Measurements from ENCODE around the gene STK10.

The STK10 gene

DNA sequence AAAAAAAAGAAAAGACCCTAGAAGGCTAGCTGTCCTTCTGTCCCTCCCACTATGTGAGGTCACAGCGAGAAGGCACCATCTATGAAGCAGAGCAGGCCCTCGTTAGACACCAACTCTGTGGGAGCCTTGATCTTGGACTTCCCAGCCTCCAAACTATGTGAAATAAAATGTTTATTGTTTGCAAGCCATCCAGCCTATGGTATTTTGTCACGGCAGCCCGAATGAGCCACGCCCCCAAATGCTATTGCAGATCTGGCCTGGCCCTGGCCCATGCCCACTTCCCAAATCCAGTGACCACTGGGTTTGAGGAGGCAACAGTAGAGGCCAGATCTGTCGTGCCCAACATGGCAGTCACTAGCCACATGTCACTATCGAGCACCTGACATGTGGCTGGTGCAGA lies 10.8 kb downstream of the STK10 start:
- Histone ChIP-seq H3K4me3 (ENCODE audit: low read length in 2 of 2) (no peak overlapping the region), H3K27me3 (ENCODE audit: control insufficient read depth in 1 of 2, insufficient read depth in 2 of 2, low read length in 2 of 2) (no peaks in the 10 kb centered on the region), H3K9me3 (ENCODE audit: control insufficient read depth in 2 of 2, low read length in 2 of 2) (no peaks in the 10 kb centered on the region), H3K9ac (ENCODE audit: low read length in 2 of 2) (no peak overlapping the region), H3K4me1 (ENCODE audit: control insufficient read depth, insufficient read depth, low read length) (peaks cover 3% of the 10 kb centered on the region), H3K36me3 (ENCODE audit: control insufficient read depth in 2 of 2, insufficient read depth in 2 of 2, low read length in 2 of 2) (no peaks in the 10 kb centered on the region), H3K27ac (ENCODE audit: low read length) (no peak overlapping the region)

- H3K4me3 ChIP-seq (ENCODE audit: low read length in 2 of 2), result no peak overlapping the region
- H3K9ac ChIP-seq (ENCODE audit: low read length in 2 of 2), result no peak overlapping the region
- H3K27me3 ChIP-seq (ENCODE audit: control insufficient read depth in 1 of 2, insufficient read depth in 2 of 2, low read length in 2 of 2), result no peaks in the 10 kb centered on the region
- no peaks in the 10 kb centered on the region for H3K9me3 ChIP-seq (ENCODE audit: control insufficient read depth in 2 of 2, low read length in 2 of 2)
- no peak overlapping the region for H3K27ac ChIP-seq (ENCODE audit: low read length)
- peaks cover 3% of the 10 kb centered on the region for H3K4me1 ChIP-seq (ENCODE audit: control insufficient read depth, insufficient read depth, low read length)
- no peaks in the 10 kb centered on the region for H3K36me3 ChIP-seq (ENCODE audit: control insufficient read depth in 2 of 2, insufficient read depth in 2 of 2, low read length in 2 of 2)
These were observed 12.7 kb downstream of the STK10 start for GRCh38 chr5:172175263-172175719.

GRCh38 chr5:172173564-172174153 lies 14.4 kb downstream of the STK10 start:
- Histone ChIP-seq H3K36me3 (ENCODE audit: control insufficient read depth in 2 of 2, insufficient read depth in 2 of 2, low read length in 2 of 2) (no peaks in the 10 kb centered on the region), H3K9ac (ENCODE audit: low read length in 2 of 2) (no peak overlapping the region), H3K27ac (ENCODE audit: low read length) (no peak overlapping the region), H3K9me3 (ENCODE audit: control insufficient read depth in 2 of 2, low read length in 2 of 2) (no peaks in the 10 kb centered on the region), H3K4me1 (ENCODE audit: control insufficient read depth, insufficient read depth, low read length) (peaks cover 5% of the 10 kb centered on the region), H3K4me3 (ENCODE audit: low read length in 2 of 2) (no peak overlapping the region), H3K27me3 (ENCODE audit: control insufficient read depth in 1 of 2, insufficient read depth in 2 of 2, low read length in 2 of 2) (no peaks in the 10 kb centered on the region)

GRCh38 chr5:172172912-172173563 lies 15.0 kb downstream of the STK10 start:
- no peak overlapping the region for H3K27ac ChIP-seq (ENCODE audit: low read length)

DNA sequence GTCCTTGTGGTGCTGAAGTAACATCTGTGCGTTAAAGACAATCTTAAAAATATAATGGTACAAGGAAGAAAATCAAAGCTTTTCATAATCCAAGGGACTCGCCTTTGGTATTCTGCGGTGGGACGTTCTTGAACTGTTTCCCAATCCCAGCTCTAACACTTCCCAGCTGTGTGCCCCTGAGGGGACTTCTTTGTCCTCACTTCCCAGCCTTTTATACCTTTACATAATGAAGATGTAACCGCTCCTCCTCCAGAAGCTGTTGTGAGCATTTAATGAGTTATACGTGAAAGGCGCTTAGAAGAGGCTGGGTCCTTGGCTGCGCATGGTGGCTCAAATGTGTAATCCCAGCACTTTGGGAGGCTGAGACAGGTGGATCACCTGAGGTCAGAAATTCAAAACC lies 16.9 kb downstream of the STK10 start:
- H3K9ac ChIP-seq (ENCODE audit: low read length in 2 of 2), result no peak overlapping the region
- no peaks in the 10 kb centered on the region for H3K9me3 ChIP-seq (ENCODE audit: control insufficient read depth in 2 of 2, low read length in 2 of 2)
- peaks cover 16% of the 10 kb centered on the region for H3K4me1 ChIP-seq (ENCODE audit: control insufficient read depth, insufficient read depth, low read length)
- H3K27me3 ChIP-seq (ENCODE audit: control insufficient read depth in 1 of 2, insufficient read depth in 2 of 2, low read length in 2 of 2), result no peaks in the 10 kb centered on the region
- H3K36me3 ChIP-seq (ENCODE audit: control insufficient read depth in 2 of 2, insufficient read depth in 2 of 2, low read length in 2 of 2), result no peaks in the 10 kb centered on the region
- no peak overlapping the region for H3K4me3 ChIP-seq (ENCODE audit: low read length in 2 of 2)
- no peak overlapping the region for H3K27ac ChIP-seq (ENCODE audit: low read length)

More at GRCh38 chr5:172172912-172173563, 15.0 kb downstream of the STK10 start:
- peaks cover 12% of the 10 kb centered on the region for H3K4me1 ChIP-seq (ENCODE audit: control insufficient read depth, insufficient read depth, low read length)
- no peaks in the 10 kb centered on the region for H3K27me3 ChIP-seq (ENCODE audit: control insufficient read depth in 1 of 2, insufficient read depth in 2 of 2, low read length in 2 of 2)
- H3K9me3 ChIP-seq (ENCODE audit: control insufficient read depth in 2 of 2, low read length in 2 of 2), result no peaks in the 10 kb centered on the region
- H3K9ac ChIP-seq (ENCODE audit: low read length in 2 of 2), result no peak overlapping the region
- no peaks in the 10 kb centered on the region for H3K36me3 ChIP-seq (ENCODE audit: control insufficient read depth in 2 of 2, insufficient read depth in 2 of 2, low read length in 2 of 2)
- no peak overlapping the region for H3K4me3 ChIP-seq (ENCODE audit: low read length in 2 of 2)

- no peaks in the 10 kb centered on the region for H3K9me3 ChIP-seq (ENCODE audit: control insufficient read depth in 2 of 2, low read length in 2 of 2)
- no peak overlapping the region for H3K4me3 ChIP-seq (ENCODE audit: low read length in 2 of 2)
- no peaks in the 10 kb centered on the region for H3K36me3 ChIP-seq (ENCODE audit: control insufficient read depth in 2 of 2, insufficient read depth in 2 of 2, low read length in 2 of 2)
- H3K4me1 ChIP-seq (ENCODE audit: control insufficient read depth, insufficient read depth, low read length), result peaks cover 13% of the 10 kb centered on the region
- H3K9ac ChIP-seq (ENCODE audit: low read length in 2 of 2), result no peak overlapping the region
- H3K27me3 ChIP-seq (ENCODE audit: control insufficient read depth in 1 of 2, insufficient read depth in 2 of 2, low read length in 2 of 2), result no peaks in the 10 kb centered on the region
- no peak overlapping the region for H3K27ac ChIP-seq (ENCODE audit: low read length)
These were observed 17.7 kb downstream of the STK10 start for GRCh38 chr5:172170251-172170701.

GRCh38 chr5:172169216-172169615 lies 18.8 kb downstream of the STK10 start:
- H3K36me3 ChIP-seq (ENCODE audit: control insufficient read depth in 2 of 2, insufficient read depth in 2 of 2, low read length in 2 of 2), result no peaks in the 10 kb centered on the region
- H3K9me3 ChIP-seq (ENCODE audit: control insufficient read depth in 2 of 2, low read length in 2 of 2), result no peaks in the 10 kb centered on the region
- H3K27ac ChIP-seq (ENCODE audit: low read length), result no peak overlapping the region
- H3K4me3 ChIP-seq (ENCODE audit: low read length in 2 of 2), result no peak overlapping the region
- no peak overlapping the region for H3K9ac ChIP-seq (ENCODE audit: low read length in 2 of 2)
- H3K27me3 ChIP-seq (ENCODE audit: control insufficient read depth in 1 of 2, insufficient read depth in 2 of 2, low read length in 2 of 2), result no peaks in the 10 kb centered on the region
- peaks cover 13% of the 10 kb centered on the region for H3K4me1 ChIP-seq (ENCODE audit: control insufficient read depth, insufficient read depth, low read length)

DNA sequence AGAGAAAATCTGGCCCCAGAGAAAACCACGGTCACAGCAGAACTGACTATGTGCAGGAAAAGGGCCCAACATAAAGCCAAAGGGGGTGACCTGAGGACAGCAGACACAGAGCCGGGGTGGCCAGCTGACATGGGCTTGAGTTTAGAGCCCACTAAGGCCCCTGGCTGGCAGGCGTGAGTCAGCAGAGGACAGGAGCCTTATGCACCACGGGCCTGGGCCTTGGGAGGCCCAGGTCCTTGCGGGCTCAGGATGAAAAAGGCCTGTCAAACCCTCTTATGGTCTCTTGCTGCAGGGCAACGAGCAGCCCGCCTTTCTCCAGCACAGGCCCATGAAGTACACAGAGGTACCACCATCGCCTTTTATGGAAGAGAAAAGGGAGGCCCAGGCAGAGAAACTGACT lies 19.7 kb downstream of the STK10 start:
- Histone ChIP-seq H3K4me1 (ENCODE audit: control insufficient read depth, insufficient read depth, low read length) (peaks cover 13% of the 10 kb centered on the region), H3K27me3 (ENCODE audit: control insufficient read depth in 1 of 2, insufficient read depth in 2 of 2, low read length in 2 of 2) (no peaks in the 10 kb centered on the region), H3K4me3 (ENCODE audit: low read length in 2 of 2) (no peak overlapping the region), H3K9ac (ENCODE audit: low read length in 2 of 2) (no peak overlapping the region), H3K36me3 (ENCODE audit: control insufficient read depth in 2 of 2, insufficient read depth in 2 of 2, low read length in 2 of 2) (no peaks in the 10 kb centered on the region), H3K27ac (ENCODE audit: low read length) (no peak overlapping the region), H3K9me3 (ENCODE audit: control insufficient read depth in 2 of 2, low read length in 2 of 2) (no peaks in the 10 kb centered on the region)

DNA sequence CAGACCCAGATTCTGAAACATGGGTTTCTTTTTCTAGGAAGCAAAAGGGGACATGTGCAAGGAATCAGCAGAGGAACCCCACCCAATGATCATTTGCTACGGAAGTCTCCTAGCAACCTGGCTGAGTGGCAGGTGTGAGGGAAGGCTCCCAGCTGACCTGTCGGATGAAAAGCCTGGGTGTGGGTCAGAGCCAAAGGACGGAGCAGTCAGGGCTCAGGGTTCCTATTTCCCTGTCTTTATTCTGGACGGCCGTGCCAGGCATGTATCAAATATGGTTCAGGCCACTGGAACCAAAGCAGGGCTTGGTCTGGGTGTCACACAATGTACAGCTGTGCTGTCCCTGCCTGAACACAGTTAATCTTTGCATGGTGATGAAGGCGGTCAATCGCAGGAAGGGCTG lies 20.1 kb downstream of the STK10 start:
- peaks cover 13% of the 10 kb centered on the region for H3K4me1 ChIP-seq (ENCODE audit: control insufficient read depth, insufficient read depth, low read length)
- no peak overlapping the region for H3K4me3 ChIP-seq (ENCODE audit: low read length in 2 of 2)
- no peaks in the 10 kb centered on the region for H3K9me3 ChIP-seq (ENCODE audit: control insufficient read depth in 2 of 2, low read length in 2 of 2)
- H3K36me3 ChIP-seq (ENCODE audit: control insufficient read depth in 2 of 2, insufficient read depth in 2 of 2, low read length in 2 of 2), result no peaks in the 10 kb centered on the region
- H3K9ac ChIP-seq (ENCODE audit: low read length in 2 of 2), result no peak overlapping the region
- no peaks in the 10 kb centered on the region for H3K27me3 ChIP-seq (ENCODE audit: control insufficient read depth in 1 of 2, insufficient read depth in 2 of 2, low read length in 2 of 2)
- no peak overlapping the region for H3K27ac ChIP-seq (ENCODE audit: low read length)

DNA sequence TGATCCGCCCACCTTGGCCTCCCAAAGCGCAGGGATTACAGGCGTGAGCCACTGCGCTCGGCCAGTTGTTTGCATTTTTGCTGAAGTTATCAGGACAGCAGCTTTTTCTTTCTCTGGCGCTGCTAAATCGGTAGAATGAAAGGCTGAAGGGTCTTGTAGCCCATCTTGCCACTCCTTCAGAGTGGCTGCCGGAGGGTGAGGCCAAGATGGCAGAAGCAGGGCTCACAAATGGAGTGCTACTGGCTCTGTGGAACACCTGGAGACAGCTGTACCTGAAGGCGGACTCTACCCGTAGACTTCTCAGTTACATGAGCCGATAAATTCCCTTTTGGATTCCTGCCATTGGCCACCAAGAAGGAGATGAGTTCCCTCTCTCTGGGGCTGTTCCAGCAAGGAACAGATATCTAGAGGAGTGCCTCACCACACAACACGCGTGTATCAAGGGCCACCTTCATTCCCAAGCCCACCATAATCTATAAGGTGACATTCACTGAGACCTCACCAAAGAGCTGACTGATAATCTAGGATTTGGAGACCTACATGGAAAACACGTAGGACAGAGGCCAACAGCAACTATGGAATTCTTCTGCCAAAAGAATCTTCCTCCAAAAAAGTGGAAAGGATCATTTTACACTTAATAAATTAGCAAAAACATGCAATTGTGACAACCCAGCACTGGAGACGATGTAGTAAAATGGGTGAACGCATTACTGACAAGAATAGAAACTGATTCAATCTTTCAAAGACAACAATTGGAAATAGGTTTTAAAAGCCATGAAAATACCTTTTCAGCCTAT lies 21.8 kb downstream of the STK10 start:
- no peaks in the 10 kb centered on the region for H3K27me3 ChIP-seq (ENCODE audit: control insufficient read depth in 1 of 2, insufficient read depth in 2 of 2, low read length in 2 of 2)
- H3K27ac ChIP-seq (ENCODE audit: low read length), result no peak overlapping the region
- no peak overlapping the region for H3K4me3 ChIP-seq (ENCODE audit: low read length in 2 of 2)
- no peaks in the 10 kb centered on the region for H3K36me3 ChIP-seq (ENCODE audit: control insufficient read depth in 2 of 2, insufficient read depth in 2 of 2, low read length in 2 of 2)
- peaks cover 13% of the 10 kb centered on the region for H3K4me1 ChIP-seq (ENCODE audit: control insufficient read depth, insufficient read depth, low read length)
- H3K9ac ChIP-seq (ENCODE audit: low read length in 2 of 2), result no peak overlapping the region
- H3K9me3 ChIP-seq (ENCODE audit: control insufficient read depth in 2 of 2, low read length in 2 of 2), result no peaks in the 10 kb centered on the region

Measured in stomach smooth muscle (tissue), 2 donors.